Activated T-cell treated with anti-CD3 and anti-CD28 coated beads, Interleukin-2, amount 50 U/mL, for 1 hour (primary cell): ENCODE results near the gene ACSM2A.
"Not testable (repeated sequence)": the region's sequence is repeated elsewhere in the genome, so short reads cannot be mapped to it uniquely, and the experiment has no call there.

Experiments
- DNase-seq: peaks from one replicate; pipeline ENCODE4 v3.0.0-alpha.2; 2020

ACSM2A gene

GRCh38 chr16:20451364-20451763, at the start of gene ACSM2A:
TSS of gene ACSM2A (plus strand) at chr16:20451521. CDS start at chr16:20460115, 8,594 bp downstream.
- not testable (repeated sequence) for DNase-seq

- DNase-seq: no peak
Measured at GRCh38 chr16:20402651-20403050, 48.7 kb upstream of the ACSM2A start.

- no peak for DNase-seq
Measured at GRCh38 chr16:20404637-20405036, 46.7 kb upstream of the ACSM2A start, which contains the start of gene PDILT. TSS of gene PDILT (minus strand) at chr16:20404737. CDS start at chr16:20399300, 5,437 bp downstream.

- no peak for DNase-seq
Measured at GRCh38 chr16:20409398-20410120, 41.8 kb upstream of the ACSM2A start, which contains the start of gene ACSM5. TSS of gene ACSM5 (plus strand) at chr16:20409534. CDS start at chr16:20411485, 1,951 bp downstream.

GRCh38 chr16:20410121-20410723, 41.1 kb upstream of the ACSM2A start:
- DNase-seq: no peak

GRCh38 chr16:20411055-20411454, 40.3 kb upstream of the ACSM2A start:
- DNase-seq: no peak

- no peak for DNase-seq
Measured at GRCh38 chr16:20415541-20415940, 35.8 kb upstream of the ACSM2A start.

- not testable (repeated sequence) for DNase-seq
Measured at GRCh38 chr16:20419093-20419492, 32.2 kb upstream of the ACSM2A start.

- not testable (repeated sequence) for DNase-seq
Measured at GRCh38 chr16:20421748-20422147, 29.6 kb upstream of the ACSM2A start.

GRCh38 chr16:20423772-20424128, 27.6 kb upstream of the ACSM2A start:
- not testable (repeated sequence) for DNase-seq

GRCh38 chr16:20424129-20424866, 27.0 kb upstream of the ACSM2A start:
- DNase-seq: no peak

GRCh38 chr16:20427401-20427797, 23.9 kb upstream of the ACSM2A start:
- not testable (repeated sequence) for DNase-seq

- DNase-seq: not testable (repeated sequence)
Measured at GRCh38 chr16:20429499-20429898, 21.8 kb upstream of the ACSM2A start.

GRCh38 chr16:20430480-20430879, 20.8 kb upstream of the ACSM2A start:
- not testable (repeated sequence) for DNase-seq

GRCh38 chr16:20430948-20431347, 20.4 kb upstream of the ACSM2A start:
- no peak for DNase-seq

- not testable (repeated sequence) for DNase-seq
Measured at GRCh38 chr16:20438950-20439349, 12.4 kb upstream of the ACSM2A start.

GRCh38 chr16:20439820-20440231, 11.5 kb upstream of the ACSM2A start:
- not testable (repeated sequence) for DNase-seq

- DNase-seq: not testable (repeated sequence)
Measured at GRCh38 chr16:20440731-20441130, 10.6 kb upstream of the ACSM2A start.

- no peak for DNase-seq
Measured at GRCh38 chr16:20441191-20441590, 10.1 kb upstream of the ACSM2A start.

- DNase-seq: not testable (repeated sequence)
Measured at GRCh38 chr16:20441859-20442258, 9.5 kb upstream of the ACSM2A start.

- not testable (repeated sequence) for DNase-seq
Measured at GRCh38 chr16:20446652-20447393, 4.5 kb upstream of the ACSM2A start.

GRCh38 chr16:20453633-20454032, 2.3 kb downstream of the ACSM2A start:
- not testable (repeated sequence) for DNase-seq

GRCh38 chr16:20459227-20459626, 7.9 kb downstream of the ACSM2A start:
- not testable (repeated sequence) for DNase-seq
